Measurements from ENCODE around the gene ARID1A. TPM values are rescaled to one million over a fixed set of nuclear protein-coding genes. Genes with fewer than 3 reads are reported as not detected.

The ARID1A gene
- total and polyA plus RNA-seq, 9 of the 15 experiments (the other 6 are each of a cell fraction or from before 2014, with no cell fraction given) = 8.3 to 88.3 (median 22.5) TPM

GRCh38 chr1:26743426-26744059 is 47.7 kb downstream of the ARID1A start (continued):
- TF ChIP-seq MGA (IDR thresholded peaks at IDR 0.05) = no peak
- 0 out of 2 replicates have a peak, but pooled peaks have one; percentile 7 for TF ChIP-seq BCOR (IDR thresholded peaks at IDR 0.05)
- TF ChIP-seq ZNF395 (CRISPR knock-in tag; IDR thresholded peaks at IDR 0.05) = 0 out of 2 replicates have a peak, but pooled peaks have one; percentile 49
- 0 out of 2 replicates have a peak, but pooled peaks have one; percentile 41 for TF ChIP-seq ZNF644 (tag; IDR thresholded peaks at IDR 0.05; ENCODE audit: low read depth)

All from K562 (cell line).